ENCODE measurements around the gene PEX19. TPM values are rescaled to one million over a fixed set of nuclear protein-coding genes. Genes with fewer than 3 reads are reported as not detected.
"Not testable (repeated sequence)": the region's sequence is repeated elsewhere in the genome, so short reads cannot be mapped to it uniquely, and the experiment has no call there.

PEX19 gene
- total and polyA plus RNA-seq, 2 experiments from 2014 or later: 39.3 to 60.3 TPM

DNA sequence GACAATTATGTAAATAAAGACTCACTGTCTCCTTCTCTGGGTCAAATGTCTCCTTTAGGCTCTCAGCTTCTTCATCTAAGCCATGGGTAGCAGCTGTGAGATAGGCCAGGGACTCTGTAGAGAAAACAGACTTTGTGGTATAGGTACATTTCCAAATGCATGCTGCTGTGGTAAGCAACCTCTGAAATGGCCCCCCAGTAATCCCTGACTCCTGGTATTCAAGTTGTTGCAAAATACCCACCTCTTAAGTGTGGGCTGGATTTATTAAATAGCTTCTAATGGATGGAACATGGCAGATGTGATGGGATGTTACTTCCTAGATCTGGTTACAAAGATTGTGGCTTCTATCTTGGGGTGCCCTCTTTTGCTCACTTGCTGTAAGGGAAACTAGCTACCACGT is 11.1 kb upstream of the PEX19 start:
- no peak for TF ChIP-seq EZH2phosphoT487 (IDR thresholded peaks at IDR 0.05; ENCODE audit: low read depth, severe bottlenecking, unreplicated experiment)
- no peak for TF ChIP-seq EZH2 (IDR thresholded peaks at IDR 0.05; ENCODE audit: borderline replicate concordance)
- TF ChIP-seq, protein P1, sequence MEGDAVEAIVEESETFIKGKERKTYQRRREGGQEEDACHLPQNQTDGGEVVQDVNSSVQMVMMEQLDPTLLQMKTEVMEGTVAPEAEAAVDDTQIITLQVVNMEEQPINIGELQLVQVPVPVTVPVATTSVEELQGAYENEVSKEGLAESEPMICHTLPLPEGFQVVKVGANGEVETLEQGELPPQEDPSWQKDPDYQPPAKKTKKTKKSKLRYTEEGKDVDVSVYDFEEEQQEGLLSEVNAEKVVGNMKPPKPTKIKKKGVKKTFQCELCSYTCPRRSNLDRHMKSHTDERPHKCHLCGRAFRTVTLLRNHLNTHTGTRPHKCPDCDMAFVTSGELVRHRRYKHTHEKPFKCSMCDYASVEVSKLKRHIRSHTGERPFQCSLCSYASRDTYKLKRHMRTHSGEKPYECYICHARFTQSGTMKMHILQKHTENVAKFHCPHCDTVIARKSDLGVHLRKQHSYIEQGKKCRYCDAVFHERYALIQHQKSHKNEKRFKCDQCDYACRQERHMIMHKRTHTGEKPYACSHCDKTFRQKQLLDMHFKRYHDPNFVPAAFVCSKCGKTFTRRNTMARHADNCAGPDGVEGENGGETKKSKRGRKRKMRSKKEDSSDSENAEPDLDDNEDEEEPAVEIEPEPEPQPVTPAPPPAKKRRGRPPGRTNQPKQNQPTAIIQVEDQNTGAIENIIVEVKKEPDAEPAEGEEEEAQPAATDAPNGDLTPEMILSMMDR (IDR thresholded peaks at IDR 0.05; ENCODE audit: poor library complexity): no peak
- no peaks in the 10 kb centered on the region for H3K27me3 ChIP-seq
- H2AFZ ChIP-seq: no peak overlapping the region
- no peaks in the 10 kb centered on the region for H4K20me1 ChIP-seq (ENCODE audit: insufficient read depth, poor library complexity, severe bottlenecking)
- no peak overlapping the region for H3K4me2 ChIP-seq
- H3K36me3 ChIP-seq (replicated peaks; ENCODE audit: insufficient read depth, low read depth): peaks cover 11% of the 10 kb centered on the region
- no peaks in the 10 kb centered on the region for H3K9me2 ChIP-seq (replicated peaks; ENCODE audit: insufficient read depth)
- WGBS (ENCODE audit: low lambda C conversion rate, missing lambda C conversion rate): 96% methylated on average over 1 of the region's 1 CpG
- no peaks in the 10 kb centered on the region for H3K79me2 ChIP-seq
- H3K9me3 ChIP-seq (ENCODE audit: low read depth): no peaks in the 10 kb centered on the region
- no peak for DNase-seq (ENCODE audit: low spot score)
- H3K4me3 ChIP-seq: no peak overlapping the region
- no peaks in the 10 kb centered on the region for H3K4me1 ChIP-seq (ENCODE audit: insufficient read depth)
- H3K27ac ChIP-seq: no peak overlapping the region

DNA sequence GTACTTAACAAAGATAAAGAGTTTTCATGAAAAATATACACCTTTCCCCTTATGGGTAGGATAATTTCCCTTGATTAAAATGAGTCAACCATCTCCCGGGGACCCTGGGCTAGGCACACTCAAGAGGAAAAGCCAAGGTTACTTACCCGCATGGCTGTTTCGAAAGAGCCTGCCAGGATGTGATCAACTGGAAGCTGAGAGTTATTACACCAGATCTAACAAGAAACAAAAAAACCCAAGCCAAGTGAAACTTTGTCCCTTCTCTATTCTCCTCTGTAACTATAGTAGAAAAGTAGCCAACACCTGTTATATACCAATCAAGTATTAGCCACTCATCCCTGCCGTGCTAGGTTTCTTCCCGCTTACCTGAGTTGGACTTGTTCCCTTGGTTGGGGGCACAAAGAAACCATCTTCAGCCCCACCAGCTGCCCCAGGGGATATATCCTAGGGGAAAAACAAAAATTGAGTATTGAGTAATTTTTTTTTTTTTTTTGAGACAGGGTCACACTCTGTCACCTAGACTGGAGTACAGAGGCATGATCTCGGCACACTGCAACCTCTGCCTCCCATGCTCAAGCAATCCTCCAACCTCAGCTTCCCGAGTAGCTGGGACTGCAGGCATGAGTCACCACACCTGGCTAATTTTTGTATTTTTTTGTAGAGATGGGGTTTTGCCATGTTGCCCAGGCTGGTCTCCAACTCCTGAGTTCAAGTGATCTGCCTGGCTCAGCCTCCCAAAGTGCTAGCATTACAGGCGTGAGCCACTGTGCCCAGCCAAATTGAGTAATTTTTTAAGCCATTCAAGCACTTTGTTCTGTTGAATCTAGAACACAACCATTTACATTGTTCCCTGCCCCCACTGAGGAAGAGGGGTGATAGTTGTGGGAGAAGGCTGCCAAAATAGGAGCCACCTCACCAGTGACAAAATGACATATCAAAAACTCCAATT is 8.4 kb upstream of the PEX19 start:
- TF ChIP-seq, protein P1 (IDR thresholded peaks at IDR 0.05; ENCODE audit: poor library complexity): no peak
- TF ChIP-seq EZH2 (IDR thresholded peaks at IDR 0.05; ENCODE audit: borderline replicate concordance): no peak
- TF ChIP-seq EZH2phosphoT487 (IDR thresholded peaks at IDR 0.05; ENCODE audit: low read depth, severe bottlenecking, unreplicated experiment): no peak
- WGBS (ENCODE audit: low lambda C conversion rate, missing lambda C conversion rate): 85% methylated on average over 8 of the region's 8 CpGs
- H3K79me2 ChIP-seq: no peaks in the 10 kb centered on the region
- H3K27me3 ChIP-seq: no peaks in the 10 kb centered on the region
- no peak overlapping the region for H3K4me3 ChIP-seq
- H3K36me3 ChIP-seq (replicated peaks; ENCODE audit: insufficient read depth, low read depth): peaks cover 18% of the 10 kb centered on the region
- no peaks in the 10 kb centered on the region for H3K4me1 ChIP-seq (ENCODE audit: insufficient read depth)
- DNase-seq (ENCODE audit: low spot score): no peak
- H4K20me1 ChIP-seq (ENCODE audit: insufficient read depth, poor library complexity, severe bottlenecking): no peaks in the 10 kb centered on the region
- no peaks in the 10 kb centered on the region for H3K9me3 ChIP-seq (ENCODE audit: low read depth)
- H3K9me2 ChIP-seq (replicated peaks; ENCODE audit: insufficient read depth): no peaks in the 10 kb centered on the region
- no peak overlapping the region for H2AFZ ChIP-seq
- no peak overlapping the region for H3K4me2 ChIP-seq
- H3K27ac ChIP-seq: peak overlapping the region; percentile 43

DNA sequence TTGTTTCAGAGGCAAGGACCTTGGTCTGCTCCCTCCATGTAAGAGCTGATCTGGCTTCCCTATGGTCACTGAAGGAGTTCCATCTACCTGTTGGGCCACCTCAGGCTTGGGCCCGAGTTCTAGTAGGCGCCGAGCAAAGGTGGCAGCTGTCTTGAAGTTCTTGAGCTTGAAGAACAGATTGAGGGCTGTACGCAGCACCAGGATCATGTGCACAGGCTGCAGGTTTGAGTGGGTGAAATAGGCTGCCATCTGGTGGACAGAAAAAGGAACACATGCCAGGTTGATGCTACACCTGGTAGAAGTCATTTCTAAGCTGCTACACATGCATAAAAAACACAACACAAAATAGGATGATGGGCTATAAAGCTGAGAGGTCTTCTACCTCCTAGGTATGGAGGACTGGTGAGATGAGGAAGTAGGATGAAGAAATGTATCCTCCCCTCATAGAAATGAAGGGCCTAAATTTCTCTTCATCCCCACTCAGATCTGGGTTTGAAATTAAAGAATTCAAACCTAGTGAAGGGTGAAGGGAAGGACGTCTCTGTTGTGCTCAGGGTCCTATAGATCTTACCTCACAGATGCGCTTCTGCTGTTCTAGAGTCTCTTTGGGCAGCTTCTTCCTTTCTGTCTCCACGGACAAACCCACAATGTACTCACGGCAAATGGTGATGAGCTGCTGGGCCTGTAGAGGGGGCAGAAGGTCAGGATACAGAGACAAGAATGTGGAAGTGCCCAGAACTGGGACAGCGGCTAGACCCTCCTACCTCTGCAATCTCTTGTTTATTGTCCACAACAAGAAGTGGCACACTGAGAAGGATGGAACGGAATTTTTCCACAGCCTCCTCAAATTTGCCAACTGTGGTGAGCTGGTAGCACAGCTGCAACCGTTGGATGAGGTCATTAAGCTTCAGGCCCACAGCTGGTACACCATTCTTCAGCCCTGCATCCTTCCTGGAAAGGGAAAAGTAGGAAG is 6.6 kb upstream of the PEX19 start:
- Histone ChIP-seq H3K9me2 (replicated peaks; ENCODE audit: insufficient read depth) (no peaks in the 10 kb centered on the region), H3K27me3 (no peaks in the 10 kb centered on the region), H4K20me1 (ENCODE audit: insufficient read depth, poor library complexity, severe bottlenecking) (no peaks in the 10 kb centered on the region), H2AFZ (no peak overlapping the region), H3K4me3 (no peak overlapping the region), H3K4me1 (ENCODE audit: insufficient read depth) (no peaks in the 10 kb centered on the region), H3K36me3 (replicated peaks; ENCODE audit: insufficient read depth, low read depth) (peaks cover 18% of the 10 kb centered on the region), H3K4me2 (no peak overlapping the region), H3K27ac (no peak overlapping the region), H3K79me2 (no peaks in the 10 kb centered on the region), H3K9me3 (ENCODE audit: low read depth) (no peaks in the 10 kb centered on the region)
- DNase-seq (ENCODE audit: low spot score): peak; percentile 80
- TF ChIP-seq, protein P1 (IDR thresholded peaks at IDR 0.05; ENCODE audit: poor library complexity): peak; percentile 84
- TF ChIP-seq EZH2phosphoT487 (IDR thresholded peaks at IDR 0.05; ENCODE audit: low read depth, severe bottlenecking, unreplicated experiment): no peak
- 69% methylated on average over 11 of the region's 11 CpGs for WGBS (ENCODE audit: low lambda C conversion rate, missing lambda C conversion rate)

DNA sequence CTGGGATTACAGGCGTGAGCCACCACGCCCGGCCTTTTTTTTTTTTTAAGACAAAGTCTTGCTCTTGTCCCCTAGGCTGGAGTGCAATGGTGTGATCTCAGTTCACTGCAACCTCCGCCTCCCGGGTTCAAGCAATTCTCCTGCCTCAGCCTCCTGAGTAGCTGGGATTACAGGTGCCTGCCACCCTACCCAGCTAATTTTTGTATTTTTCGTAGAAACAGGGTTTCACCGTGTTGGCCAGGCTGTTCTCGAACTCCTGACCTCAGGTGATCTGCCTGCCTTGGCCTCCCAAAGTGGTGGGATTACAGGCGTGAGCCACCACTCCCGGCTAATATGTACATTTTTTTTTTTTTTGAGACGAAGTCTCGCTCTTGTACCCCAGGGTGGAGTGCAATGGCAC is 2.8 kb upstream of the PEX19 start:
- H3K27me3 ChIP-seq; H3K4me2 ChIP-seq; DNase-seq (ENCODE audit: low spot score); H4K20me1 ChIP-seq (ENCODE audit: insufficient read depth, poor library complexity, severe bottlenecking); H3K36me3 ChIP-seq (replicated peaks; ENCODE audit: insufficient read depth, low read depth); H2AFZ ChIP-seq; H3K27ac ChIP-seq; H3K9me2 ChIP-seq (replicated peaks; ENCODE audit: insufficient read depth); H3K9me3 ChIP-seq (ENCODE audit: low read depth); H3K4me3 ChIP-seq: not testable (repeated sequence)
- H3K4me1 ChIP-seq (ENCODE audit: insufficient read depth): peaks cover 11% of the 10 kb centered on the region
- WGBS (ENCODE audit: low lambda C conversion rate, missing lambda C conversion rate): 95% methylated on average over 12 of the region's 12 CpGs
- H3K79me2 ChIP-seq: peaks cover 13% of the 10 kb centered on the region
